ENCODE measurements around the gene IQCM. TPM values are rescaled to one million over a fixed set of nuclear protein-coding genes. Genes with fewer than 3 reads are reported as not detected.
A peak's percentile ranks its signal among the peaks of the same experiment; 100 is the strongest.

Gene IQCM
- polyA plus RNA-seq, 3 donors: not detected

DNA sequence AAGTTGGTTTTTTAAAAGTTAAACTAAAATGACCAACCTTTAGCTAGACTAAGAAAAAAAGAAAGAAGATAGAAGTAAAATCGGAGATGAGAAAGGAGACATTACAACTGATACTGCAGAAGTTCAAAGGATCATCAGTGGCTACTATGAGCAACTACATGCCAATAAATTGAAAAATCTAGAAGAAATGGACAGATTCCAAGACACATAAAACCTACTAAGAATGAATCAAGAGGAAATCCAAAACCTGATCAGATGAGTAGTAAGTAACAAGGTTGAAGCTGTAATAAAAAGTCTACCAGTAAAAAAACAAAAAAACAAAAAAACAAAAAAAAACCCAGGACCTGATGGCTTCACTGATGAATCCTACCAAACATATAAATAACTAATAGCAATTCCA lies 16.1 kb downstream of the IQCM start:
- Histone ChIP-seq H3K4me3 (replicated peaks in 1 of 3; ENCODE audit: low read depth in 2 of 3, low read length in 3 of 3) (no peak overlapping the region), H3K9ac (ENCODE audit: insufficient read depth, low read length, poor library complexity, severe bottlenecking) (no peak overlapping the region), H3K79me2 (ENCODE audit: insufficient read depth, low read length) (no peaks in the 10 kb centered on the region), H2AFZ (ENCODE audit: insufficient read depth, low read depth, low read length, poor library complexity, severe bottlenecking) (no peak overlapping the region), H3K27me3 (ENCODE audit: control insufficient read depth in 2 of 2, insufficient read depth in 2 of 2, low read length in 2 of 2) (no peaks in the 10 kb centered on the region), H3K4me1 (ENCODE audit: control insufficient read depth in 1 of 2, insufficient read depth in 2 of 2, low read length in 2 of 2) (no peaks in the 10 kb centered on the region), H3K9me3 (replicated peaks in 1 of 2; ENCODE audit: control insufficient read depth in 1 of 2, insufficient read depth in 1 of 2, low read length in 2 of 2) (peaks cover 0 to 3% of the 10 kb centered on the region in 2 donors), H3K36me3 (replicated peaks in 1 of 2; ENCODE audit: control insufficient read depth in 1 of 2, insufficient read depth in 2 of 2, low read length in 2 of 2) (no peaks in the 10 kb centered on the region), H3K4me2 (replicated peaks; ENCODE audit: extremely low read depth, low read length, poor library complexity, severe bottlenecking) (no peak overlapping the region), H3K27ac (ENCODE audit: low read depth in 1 of 2, low read length in 2 of 2) (no peak overlapping the region), H4K20me1 (ENCODE audit: insufficient read depth, low read length) (no peaks in the 10 kb centered on the region)
- Mint-ChIP-seq H3K4me1 (no peaks in the 10 kb centered on the region), H3K27me3 (ENCODE audit: low read depth in 3 of 3) (peaks cover 0 to 1% (median 0%) of the 10 kb centered on the region in 3 donors), H3K9me3 (peaks cover 0 to 5% (median 0%) of the 10 kb centered on the region in 7 donors), H3K36me3 (no peaks in the 10 kb centered on the region), H3K4me3 (no peak overlapping the region), H3K27ac (no peak overlapping the region)
- WGBS (ENCODE audit: insufficient coverage): no CpG with 5 or more reads among the region's 1 CpG
- intact Hi-C loops (cut with micrococcal nuclease): no loop called here
- DNase-seq: no peak
- TF ChIP-seq, protein P1, sequence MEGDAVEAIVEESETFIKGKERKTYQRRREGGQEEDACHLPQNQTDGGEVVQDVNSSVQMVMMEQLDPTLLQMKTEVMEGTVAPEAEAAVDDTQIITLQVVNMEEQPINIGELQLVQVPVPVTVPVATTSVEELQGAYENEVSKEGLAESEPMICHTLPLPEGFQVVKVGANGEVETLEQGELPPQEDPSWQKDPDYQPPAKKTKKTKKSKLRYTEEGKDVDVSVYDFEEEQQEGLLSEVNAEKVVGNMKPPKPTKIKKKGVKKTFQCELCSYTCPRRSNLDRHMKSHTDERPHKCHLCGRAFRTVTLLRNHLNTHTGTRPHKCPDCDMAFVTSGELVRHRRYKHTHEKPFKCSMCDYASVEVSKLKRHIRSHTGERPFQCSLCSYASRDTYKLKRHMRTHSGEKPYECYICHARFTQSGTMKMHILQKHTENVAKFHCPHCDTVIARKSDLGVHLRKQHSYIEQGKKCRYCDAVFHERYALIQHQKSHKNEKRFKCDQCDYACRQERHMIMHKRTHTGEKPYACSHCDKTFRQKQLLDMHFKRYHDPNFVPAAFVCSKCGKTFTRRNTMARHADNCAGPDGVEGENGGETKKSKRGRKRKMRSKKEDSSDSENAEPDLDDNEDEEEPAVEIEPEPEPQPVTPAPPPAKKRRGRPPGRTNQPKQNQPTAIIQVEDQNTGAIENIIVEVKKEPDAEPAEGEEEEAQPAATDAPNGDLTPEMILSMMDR (IDR thresholded peaks at IDR 0.05): no peak

DNA sequence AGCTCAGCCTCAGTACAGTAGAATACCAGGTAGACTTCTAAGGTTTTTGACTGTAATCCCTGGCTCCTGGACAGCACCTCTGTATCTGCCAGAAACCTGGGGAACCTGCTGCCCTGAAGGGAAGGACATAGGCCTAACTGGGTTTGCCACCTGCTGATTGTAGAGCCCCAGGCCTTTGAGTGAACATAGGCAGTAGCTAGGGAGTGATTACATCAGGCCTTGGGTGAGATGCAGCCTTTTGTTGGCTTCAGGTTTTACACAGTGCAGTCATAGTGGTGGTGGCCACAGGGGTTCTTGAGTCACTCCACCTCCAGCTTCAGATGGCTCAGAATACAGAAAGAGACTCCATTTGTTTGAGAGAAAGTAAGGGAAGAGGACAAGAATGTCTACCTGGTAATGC lies 19.3 kb downstream of the IQCM start:
- Histone ChIP-seq H3K27ac (ENCODE audit: low read depth in 1 of 2, low read length in 2 of 2) (no peak overlapping the region), H2AFZ (ENCODE audit: insufficient read depth, low read depth, low read length, poor library complexity, severe bottlenecking) (no peak overlapping the region), H3K4me2 (replicated peaks; ENCODE audit: extremely low read depth, low read length, poor library complexity, severe bottlenecking) (no peak overlapping the region), H3K79me2 (ENCODE audit: insufficient read depth, low read length) (no peaks in the 10 kb centered on the region), H3K27me3 (ENCODE audit: control insufficient read depth in 2 of 2, insufficient read depth in 2 of 2, low read length in 2 of 2) (no peaks in the 10 kb centered on the region), H4K20me1 (ENCODE audit: insufficient read depth, low read length) (no peaks in the 10 kb centered on the region), H3K4me1 (ENCODE audit: control insufficient read depth in 1 of 2, insufficient read depth in 2 of 2, low read length in 2 of 2) (no peaks in the 10 kb centered on the region), H3K9ac (ENCODE audit: insufficient read depth, low read length, poor library complexity, severe bottlenecking) (no peak overlapping the region), H3K36me3 (replicated peaks in 1 of 2; ENCODE audit: control insufficient read depth in 1 of 2, insufficient read depth in 2 of 2, low read length in 2 of 2) (no peaks in the 10 kb centered on the region), H3K9me3 (replicated peaks in 1 of 2; ENCODE audit: control insufficient read depth in 1 of 2, insufficient read depth in 1 of 2, low read length in 2 of 2) (peaks cover 0 to 3% of the 10 kb centered on the region in 2 donors), H3K4me3 (replicated peaks in 1 of 3; ENCODE audit: low read depth in 2 of 3, low read length in 3 of 3) (no peak overlapping the region)
- Mint-ChIP-seq H3K4me1 (no peaks in the 10 kb centered on the region), H3K27ac (peak overlapping the region in 1 of 7 donors; percentile 40), H3K9me3 (peaks cover 0 to 4% (median 0%) of the 10 kb centered on the region in 7 donors), H3K36me3 (no peaks in the 10 kb centered on the region), H3K4me3 (no peak overlapping the region), H3K27me3 (ENCODE audit: low read depth in 3 of 3) (peaks cover 0 to 1% (median 0%) of the 10 kb centered on the region in 3 donors)
- no peak for DNase-seq
- intact Hi-C loops (cut with micrococcal nuclease): no loop called here
- TF ChIP-seq, protein P1 (IDR thresholded peaks at IDR 0.05): no peak

Measured in CD14-positive monocyte (primary cell).